CD4-positive, alpha-beta T cell (primary cell): ENCODE results near the gene PHOSPHO1. TPM values are rescaled to one million over a fixed set of nuclear protein-coding genes. Genes with fewer than 3 reads are reported as not detected.
"Not testable (repeated sequence)": the region's sequence is repeated elsewhere in the genome, so short reads cannot be mapped to it uniquely, and the experiment has no call there.

Experiments used
- ATAC-seq: fragments of 200-7000 bp; cut with Tn5 transposase; one replicate; pipeline ENCODE4 v1.10.0; 2022; ENCODE audit warnings: mild to moderate bottlenecking; ENCODE audit not compliant: poor library complexity
- CTCF ChIA-PET: fragments of 350-600 bp; sonication (Branson Sonifier 250); formaldehyde crosslinking; loops from one replicate; lab custom pipeline; 2021; ENCODE audit warnings: antibody characterized with exemption, inconsistent platforms; lab: Charles Lee
- POLR2A ChIA-PET: fragments of 350-600 bp; sonication (Branson Sonifier 250); formaldehyde crosslinking; loops from one replicate; lab custom pipeline; 2021; ENCODE audit warnings: antibody characterized with exemption, inconsistent platforms; lab: Charles Lee
- DNase-seq, 14 experiments: peaks; one replicate each; pipeline ENCODE4 v3.0.0-alpha.2; 2013 to 2020; ENCODE audit warnings: mixed read lengths in 2 of 14
- H3K27ac ChIP-seq, 2 donors: one replicate each; pipeline versions ENCODE4 v1.5.1 to v1.7.0; 2013; ENCODE audit warnings: low read length in 2 of 2, low read depth in 1 of 2, mild to moderate bottlenecking in 1 of 2
- H3K27me3 ChIP-seq, 2 experiments: 1 replicate in 1 of 2; 2 replicates in 1 of 2; pipeline versions ENCODE4 v1.6.1 to v1.7.0; 2013; ENCODE audit warnings: low read length in 2 of 2, control low read depth in 1 of 2, mild to moderate bottlenecking in 1 of 2, moderate library complexity in 1 of 2; ENCODE audit not compliant: insufficient read depth in 2 of 2, control insufficient read depth in 1 of 2
- H3K36me3 ChIP-seq: one replicate; pipeline ENCODE4 v1.6.1; 2013; ENCODE audit warnings: low read length, control low read depth; ENCODE audit not compliant: insufficient read depth
- H3K4me1 ChIP-seq: one replicate; pipeline ENCODE4 v1.6.1; 2013; ENCODE audit warnings: low read length, control low read depth; ENCODE audit not compliant: insufficient read depth
- H3K4me3 ChIP-seq: one replicate; pipeline ENCODE4 v1.5.1; 2013; ENCODE audit warnings: mild to moderate bottlenecking, low read length, moderate library complexity
- H3K9me3 ChIP-seq, 2 experiments: 1 replicate in 1 of 2; 2 replicates in 1 of 2; pipeline versions ENCODE4 v1.6.1 to v1.7.0; 2013; ENCODE audit warnings: low read length in 2 of 2, mild to moderate bottlenecking in 2 of 2, control low read depth in 1 of 2, moderate library complexity in 1 of 2; ENCODE audit not compliant: control insufficient read depth in 1 of 2, insufficient read depth in 1 of 2
- H3K27ac Mint-ChIP-seq: one replicate; pipeline ENCODE4 v1.8.0; 2020; ENCODE audit warnings: mixed read lengths
- H3K27me3 Mint-ChIP-seq: one replicate; pipeline ENCODE4 v1.8.0; 2021; ENCODE audit warnings: mixed read lengths
- H3K36me3 Mint-ChIP-seq: one replicate; pipeline ENCODE4 v1.8.0; 2021; ENCODE audit warnings: low read depth, mixed read lengths
- H3K4me1 Mint-ChIP-seq: one replicate; pipeline ENCODE4 v1.8.0; 2021; ENCODE audit warnings: low read depth, mixed read lengths
- H3K4me3 Mint-ChIP-seq: one replicate; pipeline ENCODE4 v1.8.0; 2020; ENCODE audit warnings: mild to moderate bottlenecking, mixed read lengths
- H3K9me3 Mint-ChIP-seq: one replicate; pipeline ENCODE4 v1.8.0; 2020; ENCODE audit warnings: mixed read lengths
- CTCF ChIP-seq: fragments of 200-600 bp; IDR thresholded peaks from one replicate; pipeline ENCODE4 v1.8.0; 2022; ENCODE audit warnings: antibody characterized with exemption, mild to moderate bottlenecking
- intact Hi-C, 2 experiments: fragments of 100-400 bp; cut with DNase I in 1 of 2; cut with micrococcal nuclease in 1 of 2; formaldehyde crosslinking; loops; one replicate each; pipeline versions ENCODE4 v1.15.1 to v1.9.0; 2023 to 2025; cut with DNase I, micrococcal nuclease
- total RNA-seq, 174 experiments: library from RNA in 2 of 174; stranded (reverse) in 2 of 174; gene quantifications; one replicate each; pipeline ENCODE4 v1.2.3 and lab custom pipeline; 2021 to 2026

The PHOSPHO1 gene
- total RNA-seq, 2 experiments from 2014 or later = not detected

GRCh38 chr17:49183341-49183740, 47.2 kb downstream of the PHOSPHO1 start:
- H3K36me3 Mint-ChIP-seq = peaks cover 3% of the 10 kb centered on the region
- intact Hi-C loops = loop anchor here (5.0 kb wide), 2 partner anchors 94 to 214 kb away; no protein-coding TSS in a partner anchor
- Histone ChIP-seq H3K27me3 (no peaks in the 10 kb centered on the region), H3K9me3 (peaks cover 0 to 19% of the 10 kb centered on the region in 2 experiments), H3K27ac (no peak overlapping the region), H3K36me3 (no peaks in the 10 kb centered on the region), H3K4me3 (no peak overlapping the region), H3K4me1 (peaks cover 5% of the 10 kb centered on the region)
- ChIA-PET POLR2A (interaction anchor here (5.2 kb wide), 1 partner anchor 8 kb away, joined by 26 read pairs; no protein-coding TSS in a partner anchor), CTCF (interaction anchor here (5.5 kb wide), 1 partner anchor 9 kb away, joined by 46 read pairs; no protein-coding TSS in a partner anchor)
- peaks cover 5% of the 10 kb centered on the region for H3K4me1 Mint-ChIP-seq
- no peak overlapping the region for H3K4me3 Mint-ChIP-seq
- no peak for DNase-seq
- H3K27ac Mint-ChIP-seq = no peak overlapping the region
- H3K9me3 Mint-ChIP-seq = no peaks in the 10 kb centered on the region
- TF ChIP-seq CTCF = no peak
- ATAC-seq = no peak
- H3K27me3 Mint-ChIP-seq = no peaks in the 10 kb centered on the region

- ATAC-seq (no peak), DNase-seq (no peak)
- TF ChIP-seq CTCF = no peak
- Histone ChIP-seq H3K4me1 (peaks cover 5% of the 10 kb centered on the region), H3K27ac (no peak overlapping the region), H3K27me3 (no peaks in the 10 kb centered on the region), H3K9me3 (peaks cover 15 to 27% of the 10 kb centered on the region in 2 experiments), H3K4me3 (no peak overlapping the region), H3K36me3 (no peaks in the 10 kb centered on the region)
- Mint-ChIP-seq H3K36me3 (peaks cover 4% of the 10 kb centered on the region), H3K4me3 (no peak overlapping the region), H3K27me3 (no peaks in the 10 kb centered on the region), H3K9me3 (peaks cover 2% of the 10 kb centered on the region), H3K4me1 (peaks cover 5% of the 10 kb centered on the region), H3K27ac (no peak overlapping the region)
- POLR2A ChIA-PET = interaction anchor here (1.8 to 5.2 kb wide), 3 partner anchors 10 to 48 kb away, joined by 5 to 26 read pairs (median 7); no protein-coding TSS in a partner anchor
- intact Hi-C loops = loop anchor here (1.0 to 5.0 kb wide), 4 partner anchors 46 to 216 kb away; no protein-coding TSS in a partner anchor
- CTCF ChIA-PET = interaction anchor here (0.7 to 5.5 kb wide), 9 partner anchors 11 to 292 kb away, joined by 3 to 48 read pairs (median 6); no protein-coding TSS in a partner anchor
Measured at GRCh38 chr17:49180998-49181635, 49.5 kb downstream of the PHOSPHO1 start.

GRCh38 chr17:49180303-49180702, 50.3 kb downstream of the PHOSPHO1 start:
- H3K36me3 Mint-ChIP-seq = peaks cover 12% of the 10 kb centered on the region
- H3K27me3 Mint-ChIP-seq = peaks cover 1% of the 10 kb centered on the region
- H3K36me3 ChIP-seq = no peaks in the 10 kb centered on the region
- no peak overlapping the region for H3K27ac ChIP-seq
- H3K4me3 Mint-ChIP-seq = no peak overlapping the region
- H3K4me1 Mint-ChIP-seq = peaks cover 5% of the 10 kb centered on the region
- intact Hi-C loops = loop anchor here (1.0 to 5.0 kb wide), 4 partner anchors 47 to 217 kb away; no protein-coding TSS in a partner anchor
- peak; percentile 40 to 83 (median 62) for DNase-seq
- CTCF ChIA-PET = interaction anchor here (0.7 to 5.5 kb wide), 12 partner anchors 12 to 293 kb away, joined by 3 to 48 read pairs (median 6); partner anchors contain the start of gene PHOSPHO1
- peaks cover 23 to 26% of the 10 kb centered on the region in 2 experiments for H3K9me3 ChIP-seq
- peak; percentile 44 for ATAC-seq
- POLR2A ChIA-PET = interaction anchor here (1.8 to 5.2 kb wide), 3 partner anchors 11 to 49 kb away, joined by 5 to 26 read pairs (median 7); no protein-coding TSS in a partner anchor
- H3K4me1 ChIP-seq = peaks cover 5% of the 10 kb centered on the region
- peak; percentile 89 for TF ChIP-seq CTCF
- no peak overlapping the region for H3K27ac Mint-ChIP-seq
- H3K4me3 ChIP-seq = no peak overlapping the region
- peaks cover 7% of the 10 kb centered on the region for H3K9me3 Mint-ChIP-seq
- no peaks in the 10 kb centered on the region for H3K27me3 ChIP-seq

GRCh38 chr17:49175978-49176377, 54.6 kb downstream of the PHOSPHO1 start:
- H3K27ac Mint-ChIP-seq, DNase-seq, H3K27me3 ChIP-seq, H3K27ac ChIP-seq, ATAC-seq, H3K4me1 ChIP-seq, H3K4me3 ChIP-seq, H3K36me3 ChIP-seq, CTCF ChIA-PET, intact Hi-C loops, H3K4me1 Mint-ChIP-seq, H3K4me3 Mint-ChIP-seq, POLR2A ChIA-PET: not testable (repeated sequence)
- peaks cover 12 to 39% of the 10 kb centered on the region in 2 experiments for H3K9me3 ChIP-seq
- H3K9me3 Mint-ChIP-seq = peaks cover 17% of the 10 kb centered on the region
- peaks cover 25% of the 10 kb centered on the region for H3K36me3 Mint-ChIP-seq
- peaks cover 36% of the 10 kb centered on the region for H3K27me3 Mint-ChIP-seq
